CD1c-positive myeloid dendritic cell (primary cell): ENCODE measurements around the gene MAD2L1BP.
"Not testable (repeated sequence)": the region's sequence is repeated elsewhere in the genome, so short reads cannot be mapped to it uniquely, and the experiment has no call there.

Experiments
- DNase-seq: peaks from one replicate; pipeline ENCODE4 v3.0.0-alpha.2; 2016; ENCODE audit errors: extremely low spot score

MAD2L1BP gene, protein sequence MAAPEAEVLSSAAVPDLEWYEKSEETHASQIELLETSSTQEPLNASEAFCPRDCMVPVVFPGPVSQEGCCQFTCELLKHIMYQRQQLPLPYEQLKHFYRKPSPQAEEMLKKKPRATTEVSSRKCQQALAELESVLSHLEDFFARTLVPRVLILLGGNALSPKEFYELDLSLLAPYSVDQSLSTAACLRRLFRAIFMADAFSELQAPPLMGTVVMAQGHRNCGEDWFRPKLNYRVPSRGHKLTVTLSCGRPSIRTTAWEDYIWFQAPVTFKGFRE

GRCh38 chr6:43635387-43636307 lies at the start of gene MAD2L1BP:
Gene MAD2L1BP (plus strand): TSS chr6:43635840. CDS start chr6:43635876, 36 bp downstream.
- peak; percentile 89 for DNase-seq

- DNase-seq: no peak
These were observed 47.4 kb upstream of the MAD2L1BP start for GRCh38 chr6:43588194-43588593.

DNA sequence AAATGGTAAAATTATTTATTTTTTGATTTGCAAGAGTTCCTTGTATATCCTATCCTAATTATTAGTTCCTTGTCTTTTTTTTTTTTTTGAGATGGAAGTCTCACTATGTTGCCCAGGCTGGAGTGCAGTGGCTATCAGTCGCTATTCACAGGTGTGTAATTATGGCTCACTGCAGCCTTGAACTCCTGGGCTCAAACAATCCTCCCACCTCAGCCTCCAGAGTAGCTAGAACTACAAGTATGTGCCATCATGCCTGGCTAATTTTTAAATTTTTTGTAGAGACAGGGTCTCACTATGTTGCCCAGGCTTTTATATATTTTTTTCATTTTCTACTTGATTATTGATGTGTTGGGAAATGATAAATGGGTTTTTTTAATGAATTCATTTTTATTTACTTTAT lies 46.1 kb upstream of the MAD2L1BP start:
- not testable (repeated sequence) for DNase-seq

DNA sequence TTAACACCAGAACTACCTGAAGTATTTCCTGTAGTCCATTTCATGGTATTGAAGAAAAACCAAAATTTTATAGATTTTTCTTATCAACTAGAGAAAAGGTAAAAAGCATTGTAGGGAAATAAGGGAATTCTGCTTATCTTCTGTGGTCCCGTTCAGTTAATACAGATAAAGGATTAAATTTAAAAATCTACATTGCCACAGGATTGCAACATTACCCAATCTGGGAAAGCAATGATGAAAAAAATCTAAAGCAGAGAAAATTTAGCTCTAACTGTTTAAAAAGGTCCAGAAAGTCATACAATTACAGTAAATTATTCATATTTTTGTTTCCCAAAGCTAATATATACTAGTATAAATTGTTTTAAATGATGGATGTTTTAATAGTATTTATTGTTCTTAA lies 41.7 kb upstream of the MAD2L1BP start:
- DNase-seq: no peak

- no peak for DNase-seq
These were observed 35.0 kb upstream of the MAD2L1BP start for GRCh38 chr6:43600595-43600994.

DNA sequence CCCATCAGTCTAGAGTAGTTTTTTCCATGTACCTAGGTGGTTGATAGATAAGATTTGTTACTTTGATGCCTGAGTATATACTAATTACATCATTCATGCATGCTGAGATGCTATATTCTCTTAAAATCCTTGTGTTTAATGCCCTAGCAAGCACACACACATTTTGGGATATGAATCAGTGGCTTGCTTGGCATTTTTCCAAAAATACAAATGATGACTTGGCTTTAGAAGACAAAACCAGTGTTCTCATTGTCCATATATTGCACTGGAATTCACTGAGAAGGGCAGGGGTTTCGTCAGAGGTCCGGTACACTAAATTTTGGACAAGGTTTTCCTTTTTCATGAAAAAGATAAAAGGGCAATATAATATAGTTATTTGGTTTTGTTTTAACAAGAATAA lies 31.5 kb upstream of the MAD2L1BP start:
- DNase-seq: no peak

GRCh38 chr6:43606019-43606418 lies 29.6 kb upstream of the MAD2L1BP start:
- no peak for DNase-seq

DNA sequence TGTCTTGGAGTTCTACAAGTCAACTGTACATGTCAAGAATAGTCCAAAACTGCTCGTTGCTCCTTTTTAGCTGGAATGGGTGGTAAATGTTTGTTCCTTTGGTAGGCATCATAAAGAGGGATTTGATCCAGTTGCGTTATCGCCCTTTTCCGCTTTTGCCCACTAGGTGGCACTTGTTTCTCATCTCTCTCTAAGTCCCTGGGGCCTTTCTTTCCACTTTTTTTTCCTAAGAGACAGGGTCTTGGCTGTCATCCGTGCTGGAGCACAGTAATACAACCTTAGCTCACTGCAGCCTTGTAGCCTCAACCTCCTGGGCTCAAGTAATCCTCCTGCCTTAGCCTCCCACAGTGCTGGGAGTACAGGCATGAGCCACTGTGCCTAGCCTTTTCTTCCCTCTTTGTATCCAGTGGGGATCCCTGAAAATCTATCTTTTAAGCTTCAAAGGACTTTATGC lies 27.3 kb upstream of the MAD2L1BP start:
- peak; percentile 66 for DNase-seq

DNA sequence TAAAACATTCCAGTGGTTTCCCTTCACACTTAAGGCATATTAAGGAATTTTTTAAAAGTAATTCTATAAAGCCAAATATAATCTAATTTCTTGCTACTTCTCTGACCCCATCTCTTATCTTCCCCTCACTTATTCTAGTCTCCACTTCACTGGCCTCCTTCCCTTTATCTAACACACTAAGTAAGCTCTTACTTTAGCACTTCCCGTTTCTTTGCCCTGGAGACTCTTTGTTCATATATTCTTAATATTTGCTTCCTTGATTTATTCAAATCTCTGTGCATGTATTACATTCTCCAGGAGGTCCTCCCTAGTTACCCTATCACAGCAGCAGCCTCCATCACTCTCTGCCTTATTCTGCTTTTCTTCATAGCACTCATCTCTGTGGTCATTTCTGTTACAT lies 26.8 kb upstream of the MAD2L1BP start:
- DNase-seq: peak; percentile 48

GRCh38 chr6:43609402-43609801 lies 26.2 kb upstream of the MAD2L1BP start:
- DNase-seq: no peak

DNA sequence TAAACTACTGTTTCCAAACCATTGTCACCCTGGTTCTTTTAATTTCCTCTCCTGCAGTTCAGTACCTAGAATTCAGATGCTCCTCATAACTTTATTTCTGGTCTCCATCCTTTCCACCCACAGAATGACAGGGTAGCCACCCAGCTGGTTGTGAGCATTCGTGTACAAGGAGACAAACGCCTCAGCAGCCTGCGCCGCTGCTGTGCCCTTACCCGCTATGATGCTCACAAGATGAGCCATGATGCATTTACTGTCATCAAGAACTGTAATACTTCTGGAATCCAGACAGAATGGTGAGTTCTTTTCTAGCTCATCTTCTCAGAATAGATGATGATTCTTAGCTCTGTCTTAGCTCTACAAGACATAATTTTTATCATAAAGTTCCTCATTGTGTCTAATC lies 25.2 kb upstream of the MAD2L1BP start:
- DNase-seq: no peak

DNA sequence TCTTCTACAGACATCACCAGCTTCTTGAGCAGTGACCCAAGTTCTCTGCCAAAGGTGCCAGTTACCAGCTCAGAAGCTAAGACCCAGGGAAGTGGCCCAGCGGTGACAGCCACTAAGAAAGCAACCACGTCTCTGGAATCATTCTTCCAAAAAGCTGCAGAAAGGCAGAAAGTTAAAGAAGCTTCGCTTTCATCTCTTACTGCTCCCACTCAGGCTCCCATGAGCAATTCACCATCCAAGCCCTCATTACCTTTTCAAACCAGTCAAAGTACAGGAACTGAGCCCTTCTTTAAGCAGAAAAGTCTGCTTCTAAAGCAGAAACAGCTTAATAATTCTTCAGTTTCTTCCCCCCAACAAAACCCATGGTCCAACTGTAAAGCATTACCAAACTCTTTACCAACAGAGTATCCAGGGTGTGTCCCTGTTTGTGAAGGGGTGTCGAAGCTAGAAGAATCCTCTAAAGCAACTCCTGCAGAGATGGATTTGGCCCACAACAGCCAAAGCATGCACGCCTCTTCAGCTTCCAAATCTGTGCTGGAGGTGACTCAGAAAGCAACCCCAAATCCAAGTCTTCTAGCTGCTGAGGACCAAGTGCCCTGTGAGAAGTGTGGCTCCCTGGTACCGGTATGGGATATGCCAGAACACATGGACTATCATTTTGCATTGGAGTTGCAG lies 21.8 kb upstream of the MAD2L1BP start:
- DNase-seq: no peak

DNA sequence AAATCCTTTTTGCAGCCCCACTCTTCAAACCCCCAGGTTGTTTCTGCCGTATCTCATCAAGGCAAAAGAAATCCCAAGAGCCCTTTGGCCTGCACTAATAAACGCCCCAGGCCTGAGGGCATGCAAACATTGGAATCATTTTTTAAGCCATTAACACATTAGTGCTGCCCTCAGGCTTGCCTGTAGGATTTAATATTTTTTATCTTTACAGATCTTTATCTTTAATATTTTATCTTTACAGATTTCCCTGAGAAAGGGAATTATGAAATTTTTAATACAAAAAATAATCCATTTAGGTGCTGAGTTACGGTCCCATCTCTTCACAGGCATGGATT lies 21.3 kb upstream of the MAD2L1BP start:
- no peak for DNase-seq

DNA sequence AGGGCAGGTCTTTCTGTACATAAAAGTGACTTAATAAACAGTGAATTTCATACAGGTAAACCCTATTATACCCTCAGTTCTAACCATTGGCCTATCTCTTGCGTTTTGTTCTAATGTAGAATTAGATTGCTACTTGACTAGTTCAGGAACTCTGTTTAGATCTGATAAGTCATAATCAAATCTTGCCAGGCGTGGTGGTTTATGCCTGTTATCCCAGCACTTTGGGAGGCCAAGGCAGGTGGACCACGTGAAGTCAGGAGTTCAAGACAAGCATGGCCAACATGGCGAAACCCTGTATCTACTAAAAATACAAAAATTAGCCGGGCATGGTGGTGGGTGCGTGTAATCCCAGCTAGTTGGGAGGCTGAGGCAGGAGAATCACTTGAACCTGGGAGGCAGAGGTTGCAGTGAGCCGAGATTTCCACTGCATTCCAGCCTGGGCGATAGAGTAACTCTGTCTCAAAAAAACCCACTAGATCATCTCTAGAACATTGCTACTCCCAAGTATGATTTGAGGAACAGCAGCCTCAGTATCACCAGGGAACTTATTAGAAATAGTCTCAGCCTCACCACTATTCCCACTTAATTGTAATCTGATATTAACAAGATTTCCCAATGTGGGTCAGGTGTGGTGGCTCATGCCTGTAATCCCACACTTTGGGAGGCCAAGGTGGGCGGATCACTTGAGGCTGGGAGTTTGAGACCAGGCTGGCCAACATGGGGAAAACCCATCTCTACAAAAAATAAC lies 18.7 kb upstream of the MAD2L1BP start:
- DNase-seq: no peak

DNA sequence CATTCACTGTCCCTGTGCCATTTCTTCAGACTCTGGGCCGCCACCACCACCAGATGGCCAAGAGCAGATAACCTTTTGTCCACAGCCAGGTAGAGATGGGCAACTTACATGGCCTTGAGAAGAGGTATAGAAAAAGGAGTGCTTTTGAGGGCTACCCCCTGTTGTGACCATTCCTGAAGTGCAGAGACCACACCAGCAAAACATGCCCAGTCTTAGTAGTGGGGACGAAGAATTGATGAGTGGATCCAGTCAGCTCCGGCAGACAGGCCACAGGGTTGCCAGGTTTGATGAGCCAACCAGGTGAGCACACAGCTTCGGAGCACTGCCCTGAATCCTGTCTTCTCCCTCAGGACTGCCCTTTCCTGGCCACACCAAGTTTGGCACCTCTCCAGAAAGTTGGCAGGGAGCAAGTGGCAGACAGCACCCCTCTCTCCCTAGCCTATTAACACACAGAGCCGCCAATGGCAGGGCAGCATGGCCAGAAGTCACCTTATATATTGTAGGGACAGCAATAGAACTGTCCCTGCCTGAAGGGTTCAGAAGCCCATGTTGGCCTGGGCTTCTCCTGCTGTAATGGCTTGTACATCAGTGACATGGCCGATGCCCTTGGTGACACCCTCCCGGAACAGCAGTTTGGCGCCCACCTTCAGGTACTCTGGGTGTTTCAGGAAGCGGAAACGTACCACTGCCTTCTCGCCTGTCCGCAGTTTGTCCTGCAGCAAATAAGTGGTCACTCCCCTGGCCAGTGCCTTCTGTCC lies 14.4 kb upstream of the MAD2L1BP start:
- no peak for DNase-seq

GRCh38 chr6:43621836-43622180 lies 13.8 kb upstream of the MAD2L1BP start:
- DNase-seq: no peak

DNA sequence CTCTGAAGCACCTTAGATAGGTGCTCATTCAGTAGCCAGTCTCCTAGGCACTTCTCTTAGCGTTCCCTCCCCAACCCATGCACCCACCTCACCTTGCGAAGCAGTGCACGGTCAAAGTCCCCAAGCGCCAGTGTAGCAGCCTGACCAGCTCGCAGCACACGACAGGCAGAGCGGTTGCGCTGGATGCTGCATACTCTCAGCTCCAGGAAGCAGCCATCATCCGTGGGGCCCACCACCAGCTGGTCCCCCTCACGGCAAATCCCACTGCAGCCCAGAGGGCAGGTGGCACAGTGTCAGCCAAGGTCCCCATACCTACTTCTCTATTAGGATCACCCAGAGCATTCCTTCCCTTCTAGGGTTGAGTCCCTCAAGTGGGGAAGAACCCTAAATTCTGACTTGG lies 13.1 kb upstream of the MAD2L1BP start:
- no peak for DNase-seq

GRCh38 chr6:43623880-43624785 lies 11.5 kb upstream of the MAD2L1BP start:
- DNase-seq: no peak

- DNase-seq: no peak
These were observed 10.8 kb upstream of the MAD2L1BP start for GRCh38 chr6:43624786-43625288.
